GM12878 (cell line): Measurements from ENCODE around the gene RGS14. TPM values are rescaled to one million over a fixed set of nuclear protein-coding genes. Genes with fewer than 3 reads are reported as not detected.

Experiments
- ASH2L ChIP-seq: fragments of 300-600, 200-600 bp; sonication (generic); IDR thresholded peaks from 2 replicates; pipeline ENCODE4 v1.6.1; 2017; ENCODE audit warnings: low read depth, mild to moderate bottlenecking, borderline replicate concordance
- BRCA1 ChIP-seq: IDR thresholded peaks from 2 replicates; pipeline ENCODE4 v1.6.1; 2011; ENCODE audit warnings: low read depth, low read length, improper control_type of control experiment
- CHD1 ChIP-seq: IDR thresholded peaks from 2 replicates; pipeline ENCODE4 v1.6.1; 2012; ENCODE audit warnings: low read depth, low read length, improper control_type of control experiment
- CREB1 ChIP-seq: IDR thresholded peaks from 2 replicates; pipeline ENCODE4 v1.6.1; 2012; ENCODE audit warnings: low read depth, mild to moderate bottlenecking, inconsistent platforms
- EP300 ChIP-seq, 2 experiments: fragments of 150-350 bp in 1 of 2; IDR thresholded peaks; 2 replicates each; pipeline ENCODE4 v1.6.1; 2011 to 2012; ENCODE audit warnings: low read depth in 2 of 2, low read length in 2 of 2, borderline replicate concordance in 1 of 2, improper control_type of control experiment in 1 of 2, inconsistent platforms in 1 of 2; ENCODE audit not compliant: control insufficient read depth in 1 of 2
- HDAC2 ChIP-seq: fragments of 200-600 bp; sonication (generic); IDR thresholded peaks from 2 replicates; pipeline ENCODE4 v1.6.1; 2017
- KDM1A ChIP-seq: fragments of 200-600 bp; sonication (generic); IDR thresholded peaks from 2 replicates; pipeline ENCODE4 v1.6.1; 2016; ENCODE audit warnings: borderline replicate concordance
- MYB ChIP-seq: fragments of 150-350 bp; IDR thresholded peaks from 2 replicates; pipeline ENCODE4 v1.6.1; 2014; ENCODE audit warnings: mild to moderate bottlenecking, low read depth, low read length, borderline replicate concordance
- NRF1 ChIP-seq: conservative IDR thresholded peaks from 2 replicates; pipeline ENCODE4 v1.6.1; 2011; ENCODE audit warnings: mild to moderate bottlenecking, low read depth, low read length, improper control_type of control experiment
- RBBP5 ChIP-seq: fragments of 200-600 bp; sonication (generic); conservative IDR thresholded peaks from 2 replicates; pipeline ENCODE4 v1.6.1; 2016
- SMAD5 ChIP-seq: IDR thresholded peaks from 2 replicates; pipeline ENCODE4 v1.6.1; 2016; ENCODE audit warnings: antibody characterized with exemption, low read depth
- SPI1 ChIP-seq: IDR thresholded peaks from 2 replicates; pipeline ENCODE4 v1.6.1; 2011; ENCODE audit warnings: low read depth, mild to moderate bottlenecking, low read length, moderate library complexity, borderline replicate concordance; ENCODE audit not compliant: insufficient read depth
- SUZ12 ChIP-seq: fragments of 200-600 bp; sonication (generic); IDR thresholded peaks from one replicate; pipeline ENCODE4 v1.6.1; 2018; ENCODE audit warnings: antibody characterized with exemption, mild to moderate bottlenecking; ENCODE audit not compliant: unreplicated experiment
- TARDBP ChIP-seq: IDR thresholded peaks from 2 replicates; pipeline ENCODE4 v1.6.1; 2016; ENCODE audit warnings: borderline replicate concordance
- TBL1XR1 ChIP-seq: IDR thresholded peaks from 2 replicates; pipeline ENCODE4 v1.6.1; 2012; ENCODE audit warnings: low read depth, low read length, improper control_type of control experiment
- TCF3 ChIP-seq: IDR thresholded peaks from 2 replicates; pipeline ENCODE4 v1.6.1; 2012; ENCODE audit warnings: low read depth, mild to moderate bottlenecking, low read length, borderline replicate concordance; ENCODE audit not compliant: insufficient read depth
- ZBTB4 ChIP-seq: fragments of 450-650 bp; formaldehyde crosslinking; IDR thresholded peaks from 2 replicates; pipeline ENCODE4 v1.4.0; 2022; ENCODE audit warnings: mild to moderate bottlenecking, moderate library complexity
- ZZZ3 ChIP-seq: IDR thresholded peaks from 2 replicates; pipeline ENCODE4 v1.6.1; 2011; ENCODE audit warnings: low read depth; ENCODE audit not compliant: control insufficient read depth, insufficient read length
- polyA plus RNA-seq, 11 experiments: library from polyadenylated mRNA; depleted of rRNA in 4 of 11; unstranded in 6 of 11; stranded (reverse) in 5 of 11; fragments of >200 nt; fragmentation: Nextera tagmentation in 4 of 11; fragmentation: Illumina TruSeq in 1 of 11; extraction: Ambion mirVana in 4 of 11; extraction: Trizol in 1 of 11; gene quantifications; 1 replicate in 1 of 11; 2 replicates in 10 of 11; pipeline versions ENCODE4 v1.2.1 to v1.2.3, GENCODE V29; 2011 to 2016; ENCODE audit warnings: inconsistent platforms in 2 of 11, missing spikeins in 2 of 11, low read depth in 1 of 11
- total RNA-seq, 4 experiments: library from RNA; depleted of rRNA in 3 of 4; stranded (reverse); fragments of >200 nt in 3 of 4; fragmentation: Illumina TruSeq in 1 of 4; extraction: Trizol in 1 of 4; gene quantifications; 2 replicates each; pipeline versions ENCODE4 v1.2.1 to v1.2.3, GENCODE V29; 2013 to 2021
- TF ChIP-seq, protein P1 (sequence below): fragments of 450-650 bp; IDR thresholded peaks from 2 replicates; pipeline ENCODE4 v1.6.1; 2017; ENCODE audit warnings: mild to moderate bottlenecking, moderate library complexity
- TF ChIP-seq, protein P2 (sequence below): fragments of 450-650 bp; IDR thresholded peaks from 2 replicates; pipeline ENCODE4 v1.6.1; 2017; ENCODE audit warnings: borderline replicate concordance

RGS14 gene
- total and polyA plus RNA-seq, 10 of the 15 experiments (the other 5 are each of a cell fraction or from before 2014, with no cell fraction given): 0.19 to 88.7 (median 54.8) TPM

DNA sequence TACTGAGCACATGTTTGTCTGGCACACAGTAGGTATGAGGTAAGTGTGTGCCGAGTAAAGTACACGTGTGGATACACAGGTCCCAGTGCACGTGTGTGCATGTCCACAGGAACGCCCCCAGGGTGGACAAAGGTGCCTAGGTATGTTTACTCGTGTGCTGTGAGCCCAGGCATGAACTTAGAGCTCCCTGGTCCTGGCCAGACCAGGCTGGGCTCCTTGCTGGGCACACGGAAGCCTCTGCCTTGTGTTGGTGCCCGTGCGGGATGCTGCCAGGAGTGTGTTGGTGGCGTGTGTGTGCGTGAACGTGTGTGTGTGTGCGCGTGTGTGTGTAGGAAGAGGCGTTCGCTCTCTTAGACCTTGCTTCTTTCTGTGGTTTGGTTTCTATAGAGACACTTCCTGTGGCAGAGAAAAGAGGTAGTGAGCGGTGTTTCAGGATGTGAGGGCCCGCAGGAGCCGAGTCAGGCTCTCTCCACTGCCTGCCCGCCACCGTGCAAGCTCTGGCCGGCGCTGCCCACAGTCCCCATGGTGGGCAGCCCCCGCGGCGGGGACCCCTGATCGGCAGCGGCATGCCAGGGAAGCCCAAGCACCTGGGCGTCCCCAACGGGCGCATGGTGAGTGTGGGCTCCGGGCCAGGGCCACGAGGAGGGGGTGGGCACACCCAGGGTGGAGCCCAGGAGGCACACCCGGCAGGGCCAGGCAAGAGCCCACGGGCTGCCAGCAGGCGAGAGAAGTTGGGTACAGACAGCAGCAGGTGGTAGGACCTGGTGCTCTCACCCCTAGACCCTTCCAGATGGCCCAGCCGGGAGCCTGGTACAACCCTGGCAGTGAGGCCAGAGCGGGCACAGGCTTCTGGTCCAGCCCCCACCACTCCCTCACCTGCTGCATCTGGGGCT is at the start of gene RGS14 (continued):
- TF ChIP-seq NRF1 (no peak), TBL1XR1 (no peak), TCF3 (no peak), RBBP5 (no peak), TARDBP (no peak), ZZZ3 (no peak), CHD1 (no peak), BRCA1 (no peak), SUZ12 (no peak), HDAC2 (no peak), KDM1A (no peak), SPI1 (peak; percentile 93), SMAD5 (no peak), ASH2L (no peak), CREB1 (no peak), MYB (no peak), ZBTB4 (CRISPR knock-in tag) (no peak), EP300 (IDR thresholded peaks at IDR 0.05; ENCODE audit: borderline replicate concordance in 1 of 2, control insufficient read depth in 1 of 2, low read depth in 2 of 2, low read length in 2 of 2) (peak; percentile 25 to 55; a peak in 2 of 4 replicates)
- TF ChIP-seq, protein P1, sequence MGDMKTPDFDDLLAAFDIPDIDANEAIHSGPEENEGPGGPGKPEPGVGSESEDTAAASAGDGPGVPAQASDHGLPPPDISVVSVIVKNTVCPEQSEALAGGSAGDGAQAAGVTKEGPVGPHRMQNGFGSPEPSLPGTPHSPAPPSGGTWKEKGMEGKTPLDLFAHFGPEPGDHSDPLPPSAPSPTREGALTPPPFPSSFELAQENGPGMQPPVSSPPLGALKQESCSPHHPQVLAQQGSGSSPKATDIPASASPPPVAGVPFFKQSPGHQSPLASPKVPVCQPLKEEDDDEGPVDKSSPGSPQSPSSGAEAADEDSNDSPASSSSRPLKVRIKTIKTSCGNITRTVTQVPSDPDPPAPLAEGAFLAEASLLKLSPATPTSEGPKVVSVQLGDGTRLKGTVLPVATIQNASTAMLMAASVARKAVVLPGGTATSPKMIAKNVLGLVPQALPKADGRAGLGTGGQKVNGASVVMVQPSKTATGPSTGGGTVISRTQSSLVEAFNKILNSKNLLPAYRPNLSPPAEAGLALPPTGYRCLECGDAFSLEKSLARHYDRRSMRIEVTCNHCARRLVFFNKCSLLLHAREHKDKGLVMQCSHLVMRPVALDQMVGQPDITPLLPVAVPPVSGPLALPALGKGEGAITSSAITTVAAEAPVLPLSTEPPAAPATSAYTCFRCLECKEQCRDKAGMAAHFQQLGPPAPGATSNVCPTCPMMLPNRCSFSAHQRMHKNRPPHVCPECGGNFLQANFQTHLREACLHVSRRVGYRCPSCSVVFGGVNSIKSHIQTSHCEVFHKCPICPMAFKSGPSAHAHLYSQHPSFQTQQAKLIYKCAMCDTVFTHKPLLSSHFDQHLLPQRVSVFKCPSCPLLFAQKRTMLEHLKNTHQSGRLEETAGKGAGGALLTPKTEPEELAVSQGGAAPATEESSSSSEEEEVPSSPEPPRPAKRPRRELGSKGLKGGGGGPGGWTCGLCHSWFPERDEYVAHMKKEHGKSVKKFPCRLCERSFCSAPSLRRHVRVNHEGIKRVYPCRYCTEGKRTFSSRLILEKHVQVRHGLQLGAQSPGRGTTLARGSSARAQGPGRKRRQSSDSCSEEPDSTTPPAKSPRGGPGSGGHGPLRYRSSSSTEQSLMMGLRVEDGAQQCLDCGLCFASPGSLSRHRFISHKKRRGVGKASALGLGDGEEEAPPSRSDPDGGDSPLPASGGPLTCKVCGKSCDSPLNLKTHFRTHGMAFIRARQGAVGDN: peak; percentile 59
- TF ChIP-seq, protein P2, sequence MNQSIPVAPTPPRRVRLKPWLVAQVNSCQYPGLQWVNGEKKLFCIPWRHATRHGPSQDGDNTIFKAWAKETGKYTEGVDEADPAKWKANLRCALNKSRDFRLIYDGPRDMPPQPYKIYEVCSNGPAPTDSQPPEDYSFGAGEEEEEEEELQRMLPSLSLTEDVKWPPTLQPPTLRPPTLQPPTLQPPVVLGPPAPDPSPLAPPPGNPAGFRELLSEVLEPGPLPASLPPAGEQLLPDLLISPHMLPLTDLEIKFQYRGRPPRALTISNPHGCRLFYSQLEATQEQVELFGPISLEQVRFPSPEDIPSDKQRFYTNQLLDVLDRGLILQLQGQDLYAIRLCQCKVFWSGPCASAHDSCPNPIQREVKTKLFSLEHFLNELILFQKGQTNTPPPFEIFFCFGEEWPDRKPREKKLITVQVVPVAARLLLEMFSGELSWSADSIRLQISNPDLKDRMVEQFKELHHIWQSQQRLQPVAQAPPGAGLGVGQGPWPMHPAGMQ: peak; percentile 78
